ENCODE results near the gene PROSER1. TPM values are rescaled to one million over a fixed set of nuclear protein-coding genes. Genes with fewer than 3 reads are reported as not detected.

The PROSER1 gene
- 39.5 TPM for total RNA-seq

DNA sequence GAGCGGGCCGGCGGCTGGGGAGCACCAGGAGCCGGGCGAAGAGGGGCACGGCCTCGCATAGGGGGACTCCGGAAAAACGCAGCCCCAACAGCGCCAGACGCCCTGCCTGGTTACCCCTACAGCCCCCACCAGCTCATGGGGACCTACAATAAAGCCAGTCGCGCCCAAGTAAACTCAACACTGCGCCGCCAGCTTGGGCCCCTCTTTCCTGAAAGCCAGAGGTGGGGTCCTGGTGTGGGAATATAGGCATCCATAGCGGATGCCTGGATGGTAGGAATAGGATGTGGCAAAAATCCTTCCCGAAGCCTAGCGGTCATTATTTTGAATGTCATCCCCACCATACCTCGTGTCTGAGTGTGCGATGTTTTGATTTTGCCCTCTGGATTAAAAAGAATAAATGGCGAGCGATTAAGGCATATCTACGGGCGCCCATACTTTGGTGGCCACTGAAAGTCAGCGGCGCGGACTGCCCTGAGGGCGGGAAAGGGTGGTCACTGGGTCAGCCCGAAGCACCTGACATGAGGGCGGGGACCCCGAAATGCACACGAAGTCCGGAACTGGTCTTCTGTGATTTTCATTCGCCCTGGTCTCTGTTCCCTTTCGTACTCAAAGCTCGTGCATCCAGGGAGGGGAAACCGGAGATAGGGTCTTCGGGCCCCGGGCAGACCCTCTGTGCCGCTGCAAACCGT, at the start of gene PROSER1, which contains the start of gene NHLRC3:
Gene PROSER1 (minus strand): TSS at position 210 of the 689 bp plus-strand sequence. CDS start 847 bp downstream, outside the sequence.
Gene NHLRC3 (plus strand): TSS at position 577 of the 689 bp plus-strand sequence. CDS start 184 bp downstream, outside the sequence.

GRCh38 chr13:38990693-38991092, 47.2 kb downstream of the PROSER1 start, which contains the start of gene STOML3:
Gene STOML3, minus strand, starts transcription at chr13:38990831. Its CDS starts 110 bp downstream, at chr13:38990721.

Other genes with a start within 250 kb of the PROSER1 start
- not detected for gene STOML3, start 47.3 kb downstream of the PROSER1 start, total RNA-seq
- gene NHLRC3, start 367 bp upstream of the PROSER1 start, total RNA-seq: 37.8 TPM